Heart left ventricle (tissue), 16 donors: Measurements from ENCODE around the gene RGS7. TPM values are rescaled to one million over a fixed set of nuclear protein-coding genes. Genes with fewer than 3 reads are reported as not detected.
A peak's percentile ranks its signal among the peaks of the same experiment; 100 is the strongest.
"Not testable (repeated sequence)": the region's sequence is repeated elsewhere in the genome, so short reads cannot be mapped to it uniquely, and the experiment has no call there.

Experiments
- ATAC-seq, 4 donors: fragments of 200-7000 bp; cut with Tn5 transposase; one replicate each; pipeline ENCODE4 v1.9.1; 2020 to 2022; ENCODE audit warnings: moderate library complexity in 4 of 4, mild to moderate bottlenecking in 3 of 4, moderate number of reproducible peaks in 1 of 4
- DNase-seq, 5 donors: peaks; one replicate each; pipeline ENCODE4 v3.0.0-alpha.2; 2020
- H3K27ac ChIP-seq, 12 donors: fragments of 200-600 bp; sonication (generic) in 4 of 12; one replicate each; pipeline versions ENCODE4 v1.5.0 to v1.8.0; 2016 to 2022; ENCODE audit warnings: mild to moderate bottlenecking in 2 of 12
- H3K27me3 ChIP-seq, 9 donors: fragments of 200-600 bp; sonication (generic) in 2 of 9; one replicate each; pipeline versions ENCODE4 v1.5.1 to v1.8.0; 2016 to 2022; ENCODE audit warnings: mild to moderate bottlenecking in 3 of 9
- H3K36me3 ChIP-seq, 9 donors: fragments of 200-600 bp; sonication (generic) in 2 of 9; one replicate each; pipeline versions ENCODE4 v1.5.0 to v1.8.0; 2018 to 2022; ENCODE audit warnings: mild to moderate bottlenecking in 2 of 9
- H3K4me1 ChIP-seq, 12 donors: fragments of 200-600 bp; sonication (generic) in 4 of 12; one replicate each; pipeline versions ENCODE4 v1.5.0 to v1.8.0; 2016 to 2022; ENCODE audit warnings: mild to moderate bottlenecking in 3 of 12
- H3K4me3 ChIP-seq, 12 donors: fragments of 200-600 bp; sonication (generic) in 4 of 12; one replicate each; pipeline versions ENCODE4 v1.5.0 to v1.8.0; 2017 to 2022; ENCODE audit warnings: mild to moderate bottlenecking in 9 of 12, moderate library complexity in 4 of 12
- H3K9me3 ChIP-seq, 12 donors: fragments of 200-600 bp; sonication (generic) in 4 of 12; one replicate each; pipeline versions ENCODE4 v1.5.0 to v1.8.0; 2016 to 2022; ENCODE audit warnings: mild to moderate bottlenecking in 1 of 12
- POLR2A ChIP-seq, 2 donors: fragments of 450-650 bp; IDR thresholded peaks; one replicate each; pipeline ENCODE4 v1.6.1; 2017; ENCODE audit warnings: antibody characterized with exemption in 2 of 2, mild to moderate bottlenecking in 2 of 2, moderate library complexity in 2 of 2
- WGBS, 4 donors: extraction: QIAGEN DNeasy Blood & Tissue Kit in 2 of 4; methylation state at CpG; one replicate each; pipeline versions ENCODE4 v1.1.5 to v1.1.7; 2013 to 2018; 5-methylcytosine and 5-hydroxymethylcytosine counted together
- intact Hi-C, 10 donors: fragments of 100-400 bp; cut with DNase I; formaldehyde crosslinking; loops; one replicate each; pipeline versions ENCODE4 v1.11.1 to v1.14.2; 2022
- polyA plus RNA-seq, 2 donors: library from polyadenylated mRNA; stranded (reverse); fragments of 200-250 nt; gene quantifications; one replicate each; pipeline ENCODE4 v1.2.3, GENCODE V29; 2013
- total RNA-seq, 9 donors: library from RNA; depleted of rRNA in 2 of 9; stranded (reverse); fragments of >200 nt in 2 of 9; fragmentation: NEBNext Ultra II Directional in 3 of 9; extraction: Animal tissue kit (Norgen Biotek cat#: 25700) in 3 of 9; gene quantifications; one replicate each; pipeline versions ENCODE4 v1.1.0 to v1.2.4, GENCODE V29; 2016 to 2023
- TF ChIP-seq, protein P1 (sequence below), 12 donors: fragments of 200-600 bp; sonication (generic) in 4 of 12; IDR thresholded peaks; one replicate each; pipeline versions ENCODE4 v1.5.0 to v1.8.0; 2018 to 2022; ENCODE audit warnings: antibody characterized with exemption in 12 of 12, mild to moderate bottlenecking in 5 of 12
- donor health status: ischemic (EF 13 %, LVEDD 7.1; RV severe dilation, severe dysfunction).
- donor health status: healthy with polysubstance abuse.
- donor health status: DM: no; HTN: yes; CAD: no.
- donor health status: DM: no; HTN: no; CAD: no.
- donor health status: ischemic (EF 25% LVEDD 6.9; RV normal size, moderate dysfunction).
- donor health status: ischemic (EF 25% LVEDD 5.7; RV mildly dilated, moderate dysfunction).
- donor health status: healthy.
- donor health status: DM: yes; HTN: yes; CAD: no.
- donor health status: ischemic (EF 35%, LVEDD 5.7; RV mildly dilated, moderate dysfunction).
- donor health status: nonischemic (EF 11% LVEDD 7.7; RV severe dilation, severe dysfunction).
- donor health status: DM: yes; HTN: yes; CAD: no.
- donor health status: PGD.
- donor health status: ischemic (EF 29% LVEDD 5.4; RV normal size, mild dysfunction).
- donor health status: nonischemic (EF 23%, LVEDD 6.1; RV moderate dilation, normal function).

Gene RGS7
- total and polyA plus RNA-seq, 11 donors = not detected

- H3K27me3 ChIP-seq = no peaks in the 10 kb centered on the region
- H3K4me1 ChIP-seq = no peaks in the 10 kb centered on the region
- TF ChIP-seq POLR2A (IDR thresholded peaks at IDR 0.05) = no peak
- TF ChIP-seq, protein P1, sequence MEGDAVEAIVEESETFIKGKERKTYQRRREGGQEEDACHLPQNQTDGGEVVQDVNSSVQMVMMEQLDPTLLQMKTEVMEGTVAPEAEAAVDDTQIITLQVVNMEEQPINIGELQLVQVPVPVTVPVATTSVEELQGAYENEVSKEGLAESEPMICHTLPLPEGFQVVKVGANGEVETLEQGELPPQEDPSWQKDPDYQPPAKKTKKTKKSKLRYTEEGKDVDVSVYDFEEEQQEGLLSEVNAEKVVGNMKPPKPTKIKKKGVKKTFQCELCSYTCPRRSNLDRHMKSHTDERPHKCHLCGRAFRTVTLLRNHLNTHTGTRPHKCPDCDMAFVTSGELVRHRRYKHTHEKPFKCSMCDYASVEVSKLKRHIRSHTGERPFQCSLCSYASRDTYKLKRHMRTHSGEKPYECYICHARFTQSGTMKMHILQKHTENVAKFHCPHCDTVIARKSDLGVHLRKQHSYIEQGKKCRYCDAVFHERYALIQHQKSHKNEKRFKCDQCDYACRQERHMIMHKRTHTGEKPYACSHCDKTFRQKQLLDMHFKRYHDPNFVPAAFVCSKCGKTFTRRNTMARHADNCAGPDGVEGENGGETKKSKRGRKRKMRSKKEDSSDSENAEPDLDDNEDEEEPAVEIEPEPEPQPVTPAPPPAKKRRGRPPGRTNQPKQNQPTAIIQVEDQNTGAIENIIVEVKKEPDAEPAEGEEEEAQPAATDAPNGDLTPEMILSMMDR (IDR thresholded peaks at IDR 0.05) = no peak
- H3K9me3 ChIP-seq = peaks cover 0 to 21% (median 3%) of the 10 kb centered on the region in 12 donors
- no peak overlapping the region for H3K27ac ChIP-seq
- no peaks in the 10 kb centered on the region for H3K36me3 ChIP-seq
- WGBS, 4 donors = 44 to 57% (median 55%) methylated on average over 3 of the region's 3 CpGs
- intact Hi-C loops = no loop called here
- ATAC-seq (no peak), DNase-seq (no peak)
- H3K4me3 ChIP-seq = no peak overlapping the region
Measured at GRCh38 chr1:241308471-241308870, 48.5 kb downstream of the RGS7 start.

GRCh38 chr1:241308011-241308410 is 49.0 kb downstream of the RGS7 start:
- WGBS, 4 donors = 64 to 74% (median 68%) methylated on average over 3 of the region's 3 CpGs
- Histone ChIP-seq H3K27me3 (no peaks in the 10 kb centered on the region), H3K4me1 (no peaks in the 10 kb centered on the region), H3K27ac (no peak overlapping the region), H3K9me3 (peaks cover 0 to 25% (median 3%) of the 10 kb centered on the region in 12 donors), H3K36me3 (no peaks in the 10 kb centered on the region), H3K4me3 (no peak overlapping the region)
- TF ChIP-seq, protein P1 (IDR thresholded peaks at IDR 0.05) = no peak
- TF ChIP-seq POLR2A (IDR thresholded peaks at IDR 0.05) = no peak
- intact Hi-C loops = no loop called here
- DNase-seq (no peak), ATAC-seq (no peak)

- Histone ChIP-seq H3K36me3 (no peaks in the 10 kb centered on the region), H3K27ac (no peak overlapping the region), H3K27me3 (no peaks in the 10 kb centered on the region), H3K4me1 (no peaks in the 10 kb centered on the region), H3K9me3 (peaks cover 0 to 27% (median 3%) of the 10 kb centered on the region in 12 donors), H3K4me3 (no peak overlapping the region)
- 78 to 82% (median 80%) methylated on average over 12 of the region's 12 CpGs for WGBS, 4 donors
- TF ChIP-seq, protein P1 (IDR thresholded peaks at IDR 0.05) = no peak
- no peak for TF ChIP-seq POLR2A (IDR thresholded peaks at IDR 0.05)
- DNase-seq (no peak), ATAC-seq (peak in 1 of 4 donors; percentile 20)
- intact Hi-C loops = no loop called here
Measured at GRCh38 chr1:241306125-241306790, 50.7 kb downstream of the RGS7 start.

GRCh38 chr1:241302024-241302423 is 55.0 kb downstream of the RGS7 start:
- intact Hi-C loops, DNase-seq, H3K36me3 ChIP-seq, H3K27ac ChIP-seq, ATAC-seq, H3K4me1 ChIP-seq, H3K4me3 ChIP-seq, H3K27me3 ChIP-seq: not testable (repeated sequence)
- WGBS, 4 donors = 75 to 79% (median 78%) methylated on average over 11 of the region's 11 CpGs
- H3K9me3 ChIP-seq = peaks cover 0 to 27% (median 3%) of the 10 kb centered on the region in 12 donors

- TF ChIP-seq, protein P1 (IDR thresholded peaks at IDR 0.05) = no peak
- TF ChIP-seq POLR2A (IDR thresholded peaks at IDR 0.05) = no peak
- 83 to 92% (median 84%) methylated on average over 2 of the region's 2 CpGs for WGBS, 4 donors
Measured at GRCh38 chr1:241299347-241299746, 57.7 kb downstream of the RGS7 start.

More at GRCh38 chr1:241299347-241299746, 57.7 kb downstream of the RGS7 start:
- DNase-seq (no peak), ATAC-seq (no peak)
- no peaks in the 10 kb centered on the region for H3K36me3 ChIP-seq
- no peaks in the 10 kb centered on the region for H3K4me1 ChIP-seq
- peaks cover 0 to 19% (median 2%) of the 10 kb centered on the region in 12 donors for H3K9me3 ChIP-seq
- H3K4me3 ChIP-seq = no peak overlapping the region
- H3K27me3 ChIP-seq = no peaks in the 10 kb centered on the region
- H3K27ac ChIP-seq = no peak overlapping the region
- intact Hi-C loops = no loop called here
